ENCODE data around the gene MPPED1.

Gene MPPED1

DNA sequence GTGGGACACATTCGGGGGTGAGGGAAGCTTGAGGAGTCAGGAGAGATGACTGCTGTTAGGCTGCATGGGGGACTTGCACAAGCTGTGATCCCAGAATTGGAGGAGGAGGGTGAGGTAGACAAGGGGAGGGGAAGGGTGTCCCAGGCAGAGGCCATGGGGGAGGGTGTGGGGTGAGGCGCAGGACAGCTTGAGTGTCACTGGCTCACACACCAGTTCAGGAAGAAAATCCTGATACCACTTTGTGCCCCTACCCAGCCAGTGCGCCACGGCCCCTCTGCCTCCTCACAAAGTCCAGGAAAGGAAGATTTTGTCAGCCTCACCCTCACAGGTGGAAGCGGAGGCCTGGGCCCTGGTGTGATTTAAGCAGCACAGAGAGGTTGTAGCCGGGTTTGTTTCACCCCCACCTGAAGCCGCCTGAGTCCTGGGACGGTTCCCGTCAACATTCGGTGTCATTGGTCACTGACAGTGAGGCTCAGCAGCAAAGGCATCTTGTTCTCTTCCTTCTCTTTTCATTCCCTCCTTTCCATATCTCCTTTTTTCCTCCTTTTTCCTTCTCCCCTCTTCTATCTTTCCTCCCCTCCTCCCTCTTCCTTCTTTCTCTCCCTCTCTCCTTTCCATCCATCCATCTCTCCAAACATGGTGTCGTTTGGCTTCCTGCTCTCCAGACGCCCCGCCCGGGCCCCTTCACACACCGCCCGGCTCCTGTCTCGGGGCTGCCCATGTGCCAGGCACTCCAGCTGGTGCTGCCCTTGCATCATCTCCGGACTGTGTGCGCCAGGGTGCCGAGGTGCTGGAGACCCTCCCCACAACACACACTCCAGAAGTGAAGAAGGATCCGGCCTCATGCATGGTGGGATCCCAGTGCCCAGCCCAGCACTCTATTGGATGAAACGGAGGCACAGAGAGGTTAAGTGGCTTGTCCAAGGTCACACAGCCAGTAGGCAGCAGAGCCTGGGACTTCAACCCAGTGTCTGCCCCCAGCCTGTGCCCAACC is 89.3 kb downstream of the MPPED1 start:
- no peak for DNase-seq (ENCODE audit: low spot score)

DNA sequence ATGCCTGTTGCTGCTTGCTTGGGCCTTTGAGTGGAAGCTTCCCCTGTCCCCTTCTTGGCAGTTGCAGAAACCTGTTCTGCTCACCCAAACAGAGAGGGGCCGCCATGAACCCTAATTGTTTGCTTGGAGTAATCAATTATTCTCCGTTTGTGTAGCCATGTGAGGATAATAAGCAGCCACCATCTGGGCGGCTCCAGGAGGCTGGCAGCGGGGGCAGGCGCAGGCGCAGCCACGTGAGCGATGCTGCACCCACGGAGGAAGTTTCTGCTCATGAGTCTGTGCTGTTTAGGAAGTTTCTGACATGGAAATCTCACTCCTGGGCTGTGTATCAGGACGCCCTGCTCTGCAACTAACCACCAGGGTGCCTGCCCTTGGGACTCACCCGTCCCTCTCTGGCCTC is 90.1 kb downstream of the MPPED1 start:
- DNase-seq (ENCODE audit: low spot score), result peak; percentile 63

DNA sequence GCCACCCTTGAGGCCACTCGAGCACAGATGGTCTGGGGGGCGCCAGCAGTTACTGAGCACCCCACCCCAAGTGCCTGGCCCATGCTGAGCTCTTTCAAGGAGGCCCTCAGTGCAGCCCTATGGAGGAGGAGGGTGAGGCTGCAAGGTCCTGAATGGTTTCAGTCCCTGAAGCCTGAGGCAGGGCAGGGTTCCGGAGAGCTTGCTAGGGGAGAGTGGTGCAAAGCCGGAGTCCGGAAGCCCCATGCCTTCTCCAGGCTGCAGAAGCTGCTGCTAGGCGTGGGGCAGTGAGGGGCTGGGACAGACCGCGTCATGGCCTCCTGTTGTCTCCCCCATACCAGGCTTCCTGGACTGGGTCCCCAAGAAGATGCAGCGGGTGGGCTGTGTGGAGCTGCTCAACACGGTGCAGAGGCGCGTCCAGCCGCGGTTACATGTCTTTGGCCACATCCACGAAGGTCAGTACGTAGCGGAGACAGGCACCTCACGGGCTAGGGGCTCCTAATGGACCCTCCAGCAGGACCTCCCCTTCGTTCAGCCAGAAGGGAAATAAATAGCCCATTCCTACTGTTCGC is 90.6 kb downstream of the MPPED1 start:
- DNase-seq (ENCODE audit: low spot score), result no peak

DNA sequence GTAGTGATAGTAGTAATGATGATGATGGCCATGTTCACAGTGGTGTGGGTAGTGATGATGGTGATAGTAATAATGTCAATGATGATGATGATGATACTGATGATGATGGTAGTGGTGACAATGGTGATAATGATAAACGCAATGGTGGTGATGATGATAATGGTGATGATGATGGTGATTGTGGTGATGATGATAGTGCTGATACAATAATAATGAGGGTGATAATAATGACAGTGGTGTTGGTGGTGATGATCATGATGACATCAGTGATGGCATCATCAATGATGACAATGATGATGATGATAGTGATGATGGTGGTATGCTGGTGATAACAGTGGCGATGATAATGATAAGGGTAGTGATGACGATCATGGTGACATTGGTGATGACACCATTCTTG is 92.3 kb downstream of the MPPED1 start:
- DNase-seq (ENCODE audit: low spot score), result no peak

DNA sequence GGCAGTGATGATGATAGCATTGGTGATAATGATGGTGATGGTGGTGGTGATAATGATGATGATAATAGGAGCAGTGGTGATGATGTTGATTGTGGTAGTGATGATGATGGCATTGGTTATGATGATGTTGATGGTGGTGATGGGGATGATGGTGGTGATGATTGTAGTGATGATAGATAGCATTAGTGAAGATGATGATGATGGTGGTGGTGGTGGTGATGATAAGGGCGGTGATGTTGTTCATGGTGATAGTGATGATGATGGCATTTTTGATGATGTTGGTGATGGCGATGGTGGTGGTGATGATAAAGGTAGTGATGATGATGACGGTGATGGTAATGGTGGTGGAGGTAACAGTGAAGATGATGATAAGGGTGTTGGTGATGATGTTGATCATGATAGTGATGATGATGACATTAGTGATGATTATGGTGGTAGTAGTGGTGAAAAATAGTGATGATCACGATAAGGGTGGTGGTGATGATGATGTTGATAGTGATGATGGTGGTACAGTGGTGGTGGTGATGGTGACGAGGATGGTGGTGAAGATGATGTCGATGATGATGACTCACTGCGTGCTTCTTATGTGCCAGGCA is 93.0 kb downstream of the MPPED1 start:
- no peak for DNase-seq (ENCODE audit: low spot score)

DNA sequence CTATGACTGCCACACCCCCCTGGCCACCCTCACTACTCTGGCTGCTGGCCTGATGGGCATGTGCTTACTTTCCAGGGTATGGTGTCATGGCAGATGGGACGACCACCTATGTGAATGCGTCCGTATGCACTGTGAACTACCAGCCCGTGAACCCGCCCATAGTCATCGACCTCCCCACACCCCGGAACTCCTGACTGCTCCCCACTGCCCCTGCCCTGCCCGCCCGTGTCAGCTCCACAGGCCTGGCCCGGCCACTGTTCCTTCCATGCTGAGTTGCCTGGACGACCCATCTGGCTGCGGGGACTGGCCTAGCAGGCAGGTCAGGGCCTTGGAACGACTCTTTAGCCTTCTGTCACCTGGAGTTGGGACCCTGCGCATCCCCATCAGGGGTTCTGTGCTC is 93.6 kb downstream of the MPPED1 start:
- DNase-seq (ENCODE audit: low spot score), result no peak

DNA sequence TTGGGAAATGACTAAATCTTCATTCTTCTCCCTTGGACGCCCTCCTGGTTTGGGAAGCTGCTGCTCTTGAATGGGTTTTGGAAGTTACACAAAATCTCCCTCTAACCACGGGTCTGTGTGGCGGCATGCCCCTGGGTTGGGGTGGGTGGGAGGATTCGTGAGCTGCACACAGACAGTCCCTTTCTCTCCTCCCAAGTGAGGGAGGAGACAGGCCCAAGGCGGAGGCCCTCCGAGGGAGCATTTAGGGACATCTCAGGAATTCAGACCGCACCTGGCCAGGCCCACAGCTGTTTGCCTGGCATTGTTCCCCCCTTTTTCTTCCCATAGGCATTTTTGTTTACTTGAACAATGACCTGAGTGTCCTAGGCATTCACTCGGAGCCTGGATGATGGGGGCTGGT is 94.1 kb downstream of the MPPED1 start:
- no peak for DNase-seq (ENCODE audit: low spot score)

DNA sequence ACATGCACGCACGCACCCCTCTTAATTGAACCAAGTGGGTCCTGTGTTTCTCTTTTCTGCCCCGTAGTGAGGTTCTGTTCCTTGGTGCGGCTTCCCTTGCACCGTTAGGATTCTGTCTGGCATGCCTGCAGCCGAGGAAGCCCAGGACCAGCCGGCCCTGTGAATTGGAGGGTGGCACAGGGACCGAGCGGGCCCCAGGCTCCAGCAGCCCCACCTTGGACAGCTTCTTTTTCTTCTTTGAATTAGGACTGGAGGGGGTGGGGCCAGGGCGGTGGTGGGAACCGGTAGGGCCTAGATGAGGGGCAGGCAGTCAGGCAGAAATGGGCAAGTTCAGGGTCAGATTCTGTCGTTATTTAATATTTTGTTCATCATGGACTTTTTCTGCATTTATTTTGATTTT is 94.7 kb downstream of the MPPED1 start:
- no peak for DNase-seq (ENCODE audit: low spot score)

DNA sequence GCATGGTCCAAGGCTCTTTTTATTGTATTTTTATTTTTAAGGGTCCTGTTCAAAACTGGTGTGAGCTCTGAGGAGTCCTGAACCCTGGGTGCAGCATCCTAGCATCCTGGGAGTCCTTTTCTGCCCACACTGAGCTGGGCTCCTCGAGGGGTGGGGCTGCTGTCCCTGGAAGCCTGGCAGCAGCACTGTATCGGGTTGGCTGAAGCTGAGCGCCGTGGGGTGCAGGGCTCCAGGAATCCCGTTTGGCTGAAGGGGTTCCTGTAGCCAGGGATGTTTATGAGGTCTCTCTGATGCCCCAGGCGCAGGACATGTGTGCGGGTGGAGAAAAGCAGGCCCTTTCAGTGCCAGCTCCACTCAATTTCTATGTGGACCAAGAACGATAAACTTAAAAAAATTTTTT is 95.4 kb downstream of the MPPED1 start:
- no peak for DNase-seq (ENCODE audit: low spot score)

DNA sequence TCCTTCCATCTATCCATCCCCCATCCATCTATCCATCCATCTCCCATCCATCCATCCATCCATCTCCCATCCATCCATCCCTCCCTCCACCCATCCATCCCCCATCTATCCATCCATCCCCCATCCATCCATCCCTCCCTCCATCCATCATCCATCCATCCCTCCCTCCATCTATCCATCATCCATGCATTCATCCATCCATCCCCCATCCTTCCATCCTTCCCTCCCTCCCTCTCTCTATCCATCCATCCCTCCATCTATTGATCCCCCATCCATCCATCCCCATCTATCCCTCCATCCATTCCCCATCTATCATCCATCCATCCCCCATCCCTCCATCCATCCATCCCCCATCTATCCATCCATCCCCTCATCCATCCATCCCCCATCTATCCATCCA is 96.7 kb downstream of the MPPED1 start:
- no peak for DNase-seq (ENCODE audit: low spot score)

DNA sequence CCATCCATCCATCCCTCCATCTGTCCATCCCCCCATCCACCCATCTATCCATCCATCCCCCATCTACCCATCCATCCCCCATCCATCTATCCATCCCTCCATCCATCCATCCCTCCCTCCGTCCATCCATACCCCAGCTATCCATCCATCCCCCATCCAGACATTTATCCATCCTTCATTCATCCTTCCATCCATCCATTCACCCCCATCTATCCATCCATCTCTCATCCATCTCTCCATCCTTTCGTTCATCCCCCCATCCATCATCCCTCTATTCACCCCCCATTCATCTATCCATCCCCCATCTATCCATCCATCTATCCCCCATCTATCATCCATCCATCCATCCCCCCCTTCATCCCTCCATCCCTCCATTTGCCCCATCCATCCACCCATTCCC is 97.5 kb downstream of the MPPED1 start:
- no peak for DNase-seq (ENCODE audit: low spot score)

DNA sequence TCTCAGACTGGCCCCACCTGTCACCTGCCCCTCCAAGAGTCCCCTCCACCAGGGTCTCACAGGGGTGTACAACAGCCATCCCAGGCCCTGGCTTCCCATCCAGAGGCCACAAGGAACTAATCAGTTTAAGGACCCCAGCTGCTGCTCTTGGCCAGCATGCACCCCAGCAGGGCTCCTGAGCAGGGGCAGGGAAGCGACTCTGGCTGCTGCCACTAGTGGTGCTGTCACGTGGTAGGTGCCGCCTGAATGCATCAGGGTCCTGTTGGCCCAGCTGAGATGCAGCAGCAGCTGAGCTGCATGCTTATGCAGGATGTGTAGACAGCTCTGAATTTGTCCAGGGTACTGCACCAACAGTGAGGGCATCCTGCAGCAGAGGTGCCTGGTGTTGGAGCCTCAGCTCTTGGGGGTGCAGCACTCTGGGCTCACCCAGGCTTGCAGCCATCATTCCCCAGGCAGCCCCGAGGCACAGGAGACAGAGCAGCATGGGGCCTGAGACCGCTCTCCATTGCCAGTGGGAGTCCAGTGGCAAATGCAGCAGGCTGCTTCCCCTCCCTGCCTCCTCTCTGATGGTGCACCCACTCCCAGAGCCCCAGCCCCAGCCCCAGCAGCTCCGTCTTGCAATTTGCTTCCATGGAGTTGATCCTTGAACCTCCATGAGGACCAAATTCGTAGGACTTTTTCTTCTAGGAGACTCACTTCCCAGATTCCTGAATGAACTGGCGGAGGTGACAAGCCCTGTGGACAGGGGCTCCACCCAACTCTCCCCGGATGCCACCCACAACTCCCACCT is 98.7 kb downstream of the MPPED1 start:
- no peak for DNase-seq (ENCODE audit: low spot score)

DNA sequence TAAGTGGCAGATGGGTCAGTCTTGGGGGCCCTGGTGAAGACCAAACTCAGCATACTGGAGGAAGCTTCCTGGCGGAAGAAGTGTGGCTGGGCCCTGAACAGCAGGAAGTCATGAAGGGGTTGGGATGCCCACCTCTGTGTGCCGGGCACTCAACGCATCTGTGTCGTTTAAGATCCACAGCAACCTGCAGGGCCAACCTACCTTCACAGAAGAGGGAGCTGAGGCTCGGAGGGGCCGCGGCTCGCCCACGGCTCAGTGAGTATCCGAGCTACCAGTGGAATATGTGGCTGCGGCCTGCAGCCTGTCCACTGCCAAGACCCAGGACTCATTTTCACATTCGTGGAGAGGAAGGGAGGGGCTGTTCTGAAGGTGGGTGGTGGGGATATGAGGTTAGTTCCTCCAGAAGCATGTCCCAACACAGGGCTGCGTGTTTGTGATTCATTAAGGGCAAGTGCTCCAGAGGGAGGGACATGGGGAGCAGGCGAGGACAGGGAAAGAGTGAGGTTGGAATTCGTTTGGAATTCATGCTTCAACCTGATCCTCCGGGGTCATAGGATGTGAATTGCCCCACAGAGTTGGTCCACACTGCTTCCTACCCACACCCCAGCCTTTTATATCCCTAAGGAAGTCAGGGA is 99.6 kb downstream of the MPPED1 start:
- no peak for DNase-seq (ENCODE audit: low spot score)

DNA sequence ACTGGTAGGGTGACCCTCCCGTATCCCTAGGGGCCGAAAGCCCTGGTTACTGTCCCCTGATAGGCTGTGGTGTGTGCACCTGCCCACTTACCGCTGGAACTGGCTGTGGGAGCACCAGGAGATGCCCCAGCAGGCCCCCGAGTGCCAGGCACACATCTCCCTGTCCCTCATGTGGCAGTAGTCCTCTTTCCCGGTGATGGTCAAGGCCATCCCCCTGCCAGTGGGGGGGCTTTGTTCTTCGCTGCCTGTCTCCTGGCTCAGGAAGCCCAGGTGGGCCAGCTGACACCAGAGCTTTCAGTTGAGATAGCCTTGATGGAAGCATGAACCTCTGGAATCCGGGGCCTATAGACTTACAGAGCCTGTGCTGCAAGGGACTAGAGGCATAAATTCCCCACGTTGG is 100.5 kb downstream of the MPPED1 start:
- DNase-seq (ENCODE audit: low spot score), result no peak

DNA sequence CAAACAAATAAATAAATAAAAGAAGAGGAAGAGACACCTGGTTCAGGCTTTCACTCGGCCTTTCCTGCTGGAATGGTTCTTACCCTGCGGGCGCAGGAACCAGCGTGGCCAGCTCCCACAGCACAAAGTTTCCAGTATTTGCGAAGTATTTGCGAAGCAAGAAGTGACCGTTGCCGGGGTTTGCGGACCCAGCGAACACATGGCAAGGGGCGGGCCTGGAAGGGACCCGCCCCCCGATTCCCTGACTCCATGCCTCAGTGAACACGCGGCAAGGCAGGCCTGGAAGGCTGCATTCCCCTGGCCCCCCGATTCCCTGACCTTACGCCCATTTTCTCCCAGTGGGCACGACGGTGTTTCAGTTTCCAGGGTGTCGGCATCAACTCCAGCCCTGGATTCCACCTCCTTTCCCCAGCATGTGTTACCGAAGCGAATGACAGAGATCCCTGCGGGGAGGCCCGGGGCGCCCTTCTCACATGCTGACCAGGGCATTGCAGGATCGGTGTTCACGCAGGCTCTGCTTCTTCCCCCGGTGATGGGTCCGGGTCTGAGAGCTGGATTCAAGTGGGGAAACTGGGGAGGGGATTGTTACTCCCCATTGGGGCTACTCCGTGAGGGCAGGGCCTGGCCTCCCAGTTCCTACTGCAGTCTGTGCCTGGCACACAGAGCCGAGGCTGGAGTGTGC is 102.8 kb downstream of the MPPED1 start:
- no peak for DNase-seq (ENCODE audit: low spot score)

DNA sequence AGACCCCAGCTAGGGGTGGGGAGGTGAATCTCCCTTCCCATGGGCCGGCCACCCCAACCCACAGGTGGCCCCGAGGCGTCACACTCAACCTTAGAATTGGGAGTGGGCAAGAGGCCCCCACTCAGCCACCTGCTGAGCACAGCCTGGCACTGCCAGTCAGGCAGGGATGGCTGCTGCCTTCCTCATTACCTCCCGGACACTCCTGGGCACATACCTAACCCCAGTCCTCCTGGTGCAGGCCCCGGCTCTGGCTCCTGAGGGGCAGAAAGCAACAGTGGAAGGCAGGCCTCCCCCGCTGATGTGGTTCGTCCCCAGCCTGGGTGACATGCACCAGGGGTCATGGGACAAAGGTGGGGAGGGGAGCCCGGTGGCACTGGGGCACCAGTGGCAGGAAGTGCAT is 103.6 kb downstream of the MPPED1 start:
- DNase-seq (ENCODE audit: low spot score), result no peak

DNA sequence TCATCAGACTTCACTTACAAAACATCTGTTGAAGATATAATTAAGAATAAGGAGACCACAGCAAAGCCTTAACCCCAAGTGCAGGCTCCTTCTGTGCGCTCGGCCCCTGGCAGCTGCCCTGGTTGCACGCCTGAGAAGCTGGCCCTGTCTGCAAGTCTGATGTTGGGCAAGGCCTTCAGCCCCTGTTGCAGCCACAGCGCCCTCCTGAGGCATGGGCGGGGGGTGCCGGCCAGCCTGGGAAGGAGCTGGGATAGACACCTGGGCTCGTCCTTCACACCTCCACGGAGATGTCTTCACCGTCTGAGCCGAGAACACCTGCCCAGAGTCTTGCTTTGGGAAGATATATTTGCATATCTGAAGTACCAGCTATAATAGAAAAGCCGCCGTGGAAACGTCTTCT is 104.1 kb downstream of the MPPED1 start:
- DNase-seq (ENCODE audit: low spot score), result no peak

DNA sequence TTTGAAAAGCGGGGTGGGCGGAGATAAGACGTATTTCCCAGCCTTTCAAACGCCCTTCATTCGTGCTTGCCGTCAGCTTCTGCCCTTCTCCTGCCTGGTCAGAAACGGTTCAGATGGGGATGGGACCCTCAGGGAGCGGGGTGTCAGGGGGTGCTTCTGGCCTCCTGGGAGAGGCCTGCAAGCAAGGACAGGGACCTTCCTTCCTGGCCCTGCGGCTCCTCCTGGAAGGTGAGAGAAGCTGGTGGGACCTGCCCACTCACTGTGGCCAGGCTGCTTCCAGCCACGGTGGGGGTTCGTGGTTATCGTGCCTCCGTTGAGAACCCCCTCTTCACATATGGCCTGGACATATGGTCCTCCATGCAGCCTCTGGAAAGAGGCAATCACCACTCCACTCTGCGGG is 104.6 kb downstream of the MPPED1 start:
- no peak for DNase-seq (ENCODE audit: low spot score)

DNA sequence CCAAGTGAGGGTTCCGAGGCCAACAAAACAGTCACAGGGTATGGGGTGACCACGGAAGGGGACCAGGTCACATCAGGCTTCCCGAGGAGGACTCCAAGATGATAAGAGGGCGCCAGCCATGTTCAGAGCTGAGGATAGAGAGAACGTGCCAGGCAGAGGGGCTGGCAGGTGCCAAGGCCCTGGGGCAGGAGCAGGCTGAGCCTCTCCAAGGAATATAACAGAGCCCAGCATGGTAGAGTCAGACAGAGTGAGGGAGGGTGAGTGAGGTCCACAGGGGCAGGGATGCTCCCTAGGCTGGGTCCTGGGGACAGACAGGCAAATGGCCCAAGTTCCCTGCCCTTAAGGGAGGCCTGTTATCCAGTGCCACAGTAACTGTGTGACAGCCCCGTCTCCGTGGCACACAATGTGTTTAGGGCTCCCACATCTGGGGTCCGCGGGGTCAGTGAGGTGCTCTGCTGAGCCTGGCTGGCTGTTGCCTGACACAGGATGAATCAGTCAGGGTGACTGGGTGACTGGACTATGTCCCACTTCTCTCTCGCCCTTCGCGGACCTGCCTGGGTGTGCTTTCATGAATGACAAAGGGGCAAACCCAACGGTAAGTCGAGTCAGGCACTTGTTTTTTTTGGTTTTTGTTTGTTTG is 105.3 kb downstream of the MPPED1 start:
- DNase-seq (ENCODE audit: low spot score), result no peak

DNA sequence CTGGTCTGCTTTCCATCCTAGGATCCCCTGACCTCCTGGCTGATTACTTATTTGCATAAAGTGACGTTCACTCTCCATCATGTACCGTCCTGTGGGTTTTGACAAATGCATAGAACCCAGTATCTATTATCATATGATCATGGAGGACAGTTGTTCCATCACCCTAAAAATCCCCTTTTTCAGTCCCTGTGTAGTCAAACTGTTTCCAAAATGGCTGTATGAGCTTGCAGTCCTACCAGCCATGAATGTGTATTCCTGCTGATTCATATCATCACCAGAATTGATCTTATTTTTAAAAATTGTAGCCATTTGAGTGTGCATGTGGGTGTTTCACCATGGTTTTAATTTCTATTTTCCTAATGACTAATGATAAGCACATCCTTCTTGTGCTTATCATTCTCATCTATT is 108.8 kb downstream of the MPPED1 start:
- no peak for DNase-seq (ENCODE audit: low spot score)

DNA sequence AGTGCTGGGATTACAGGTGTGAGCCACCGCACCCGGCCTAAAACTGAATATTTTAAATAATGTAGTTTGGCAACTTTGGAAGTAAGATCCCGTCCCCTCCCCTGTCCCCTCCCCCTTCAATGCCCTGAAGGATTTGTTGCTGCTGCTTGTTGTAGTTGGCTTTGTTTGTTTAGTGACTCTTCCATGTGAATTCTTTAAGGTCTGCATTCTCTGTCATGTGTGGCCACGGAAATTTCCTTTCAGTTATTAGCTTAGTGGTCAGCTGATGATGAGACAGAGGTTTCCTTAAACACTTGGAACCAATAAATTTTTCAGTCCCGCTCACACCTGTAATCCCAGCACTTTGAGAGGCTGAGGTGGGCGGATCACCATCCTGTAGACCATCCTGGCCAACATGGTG is 109.9 kb downstream of the MPPED1 start:
- no peak for DNase-seq (ENCODE audit: low spot score)

All from Ammon's horn (tissue), 1 donor.